IPS DF 4.7 (cell line): ENCODE data around the gene ERI3.

Experiments
- DNase-seq: peaks from one replicate; pipeline ENCODE4 v3.0.0-alpha.2; 2013; ENCODE audit warnings: low spot score; ENCODE audit errors: extremely low read depth

Gene ERI3

DNA sequence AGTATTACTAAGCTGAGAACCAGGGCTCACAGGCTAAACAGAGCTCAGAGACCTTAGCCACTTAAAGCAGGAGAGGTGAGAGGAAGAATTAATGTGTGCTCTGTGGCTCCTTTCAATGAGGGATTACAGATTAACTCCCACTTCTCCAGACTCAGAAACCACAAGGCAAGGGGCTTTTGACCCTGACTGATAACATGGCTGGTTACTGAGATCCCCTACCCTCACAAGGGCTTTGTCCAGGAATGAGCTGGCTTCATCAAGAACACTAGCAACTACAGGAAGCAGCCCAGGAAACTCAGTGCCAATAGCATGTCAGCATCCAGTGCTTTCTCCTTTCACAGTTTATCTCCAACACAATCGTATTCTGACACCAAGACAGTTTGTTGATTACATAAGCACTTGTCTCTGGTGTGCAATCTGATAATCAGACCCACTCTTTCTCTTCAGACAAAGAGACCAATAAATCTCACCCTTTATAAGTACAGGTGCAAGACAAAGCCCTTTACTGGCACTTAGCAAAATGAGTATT, 38.8 kb downstream of the ERI3 start:
- DNase-seq = no peak

DNA sequence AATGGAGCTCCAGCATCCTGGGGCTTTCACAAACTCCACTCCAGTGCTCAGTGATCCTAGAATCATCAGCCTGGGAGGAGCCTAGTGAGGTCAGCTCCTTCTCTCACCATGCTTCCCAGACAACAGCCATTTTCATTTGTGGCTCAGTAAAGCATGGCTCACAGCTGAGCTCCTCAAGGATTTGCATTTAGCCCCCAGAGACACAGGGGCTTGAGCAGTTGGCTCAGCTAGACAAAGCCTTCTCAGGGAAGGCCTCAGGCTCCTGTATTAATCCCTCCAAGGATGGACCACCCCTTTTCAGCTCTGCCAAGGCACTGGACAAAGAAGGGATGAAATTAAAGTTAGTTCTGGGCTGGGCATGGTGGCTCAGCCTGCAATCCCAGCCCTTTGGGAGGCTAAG, 39.5 kb downstream of the ERI3 start:
- no peak for DNase-seq

DNA sequence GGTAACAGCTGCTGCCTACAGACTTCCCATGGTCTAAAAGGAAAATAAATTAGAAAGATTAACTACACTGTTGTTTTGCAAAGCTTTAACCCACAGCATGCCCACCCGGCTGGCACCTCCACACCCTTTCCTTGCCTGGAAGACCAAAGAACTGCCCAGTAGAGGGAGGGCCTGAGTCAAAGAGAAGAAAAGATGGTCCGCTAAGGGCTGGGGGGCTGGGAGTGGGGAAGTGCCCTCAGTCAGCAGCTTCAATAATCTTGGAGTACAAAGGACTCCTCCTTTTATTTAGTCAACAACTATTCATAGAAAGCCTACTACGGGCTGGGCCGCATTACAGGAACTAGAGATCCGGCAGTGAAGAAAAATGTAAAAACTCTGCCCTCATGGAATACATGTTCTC, 40.6 kb downstream of the ERI3 start:
- no peak for DNase-seq

DNA sequence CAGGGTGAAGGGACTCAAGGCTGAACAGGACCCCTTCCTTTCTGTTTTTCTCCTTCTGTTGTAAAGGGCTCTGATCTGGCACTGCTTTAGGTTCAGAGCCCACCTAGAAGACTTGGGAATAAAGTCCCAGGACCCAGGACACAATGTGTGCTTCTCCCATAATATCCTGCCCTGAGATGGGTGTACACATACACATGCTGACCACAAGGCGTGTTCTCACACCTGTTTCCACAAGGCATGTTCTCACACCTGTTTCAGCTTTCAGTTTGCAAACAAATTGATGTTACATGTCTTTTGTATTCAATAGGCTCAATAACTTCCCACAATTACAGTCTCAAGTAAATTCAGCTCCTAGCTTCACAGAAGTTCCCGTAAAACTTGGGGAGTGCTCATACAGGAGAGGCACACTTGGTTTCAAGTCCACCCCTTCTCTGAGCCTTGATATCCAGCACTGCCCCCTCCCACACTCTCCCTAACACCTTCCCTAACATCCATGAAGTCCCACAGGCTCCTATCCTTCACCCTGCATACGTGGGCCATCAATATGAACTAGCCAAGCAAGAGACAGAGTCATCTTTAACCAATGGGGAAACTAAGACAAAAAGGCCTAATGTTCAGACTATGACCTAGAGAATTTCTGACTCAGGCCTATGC, 41.7 kb downstream of the ERI3 start:
- no peak for DNase-seq

DNA sequence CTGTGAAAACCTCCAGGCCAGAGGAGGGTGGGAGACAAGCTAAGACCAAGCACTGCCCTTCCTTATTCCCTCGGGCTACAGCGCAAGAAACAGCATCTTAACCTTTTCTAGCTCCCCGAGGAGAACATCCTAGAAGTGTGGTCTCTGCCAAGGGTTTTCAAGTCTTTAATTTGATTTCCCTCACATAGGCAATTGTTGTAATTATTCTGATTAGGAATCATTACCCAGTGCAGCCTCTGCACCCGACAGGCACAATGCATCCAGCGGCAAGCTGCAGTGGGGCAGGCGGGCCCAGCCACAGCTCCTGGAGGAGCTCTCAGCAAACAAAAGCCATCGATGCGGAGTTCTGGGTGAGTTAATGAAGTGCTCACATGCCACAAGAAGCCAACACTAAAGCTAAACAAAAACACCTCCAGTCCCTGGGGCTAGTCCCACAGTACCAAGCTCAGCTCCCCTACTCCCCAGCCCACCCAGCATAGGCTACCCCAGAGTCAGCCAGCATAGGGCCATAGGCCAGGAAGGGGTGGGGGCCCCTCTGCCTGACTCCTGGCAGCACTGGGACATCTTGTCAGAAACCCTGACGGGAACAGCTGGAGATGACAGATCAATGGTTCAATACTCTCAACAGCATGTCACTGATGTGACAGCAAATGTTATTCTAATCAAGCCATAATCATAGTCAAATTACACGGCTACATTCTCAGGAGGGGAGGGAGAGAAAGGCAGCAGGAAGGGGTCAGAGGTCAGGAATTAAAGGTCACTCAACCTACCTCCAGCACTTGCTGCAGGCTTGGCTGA, 42.5 kb downstream of the ERI3 start:
- DNase-seq = no peak

DNA sequence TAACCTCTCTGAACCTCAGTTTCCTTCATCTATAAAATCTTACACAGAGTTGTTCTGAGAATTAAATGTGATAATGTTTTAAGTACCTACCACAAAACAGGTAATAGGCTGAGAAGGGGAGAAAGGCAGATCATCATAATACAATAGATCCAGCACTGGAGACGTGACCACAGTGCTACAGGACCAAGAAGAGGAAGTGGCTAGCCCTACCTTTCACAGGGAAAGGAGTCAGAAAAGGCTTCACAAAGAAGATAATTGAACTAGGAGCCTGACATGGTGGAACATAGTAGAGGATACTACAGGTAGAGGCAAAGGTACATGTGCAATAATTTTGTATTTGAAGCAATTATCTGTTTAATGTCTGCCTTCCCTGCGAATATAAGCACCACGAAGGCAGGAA, 45.1 kb downstream of the ERI3 start:
- DNase-seq = no peak

DNA sequence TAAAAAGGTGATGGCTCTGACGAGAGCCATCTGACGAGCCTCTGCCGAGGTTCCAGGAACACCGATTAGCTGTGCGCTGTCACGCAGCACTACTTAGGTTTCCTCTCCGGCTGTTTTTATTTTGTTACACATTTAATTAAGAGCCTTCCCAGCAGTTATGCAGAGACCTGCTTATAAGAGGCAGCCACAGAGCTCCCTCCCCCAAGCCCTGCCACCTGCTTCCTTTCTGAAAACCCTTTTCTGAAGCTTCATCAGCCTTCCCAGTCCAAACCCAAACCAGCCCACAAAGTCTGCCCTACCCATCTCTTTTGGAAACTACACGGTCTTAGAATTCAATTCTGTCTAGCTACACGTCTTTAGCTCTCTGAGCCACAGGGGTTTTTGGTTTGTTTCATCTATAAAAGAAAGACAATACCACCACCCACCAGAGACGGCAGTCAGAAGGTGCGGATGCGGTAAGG, 49.1 kb downstream of the ERI3 start:
- no peak for DNase-seq

DNA sequence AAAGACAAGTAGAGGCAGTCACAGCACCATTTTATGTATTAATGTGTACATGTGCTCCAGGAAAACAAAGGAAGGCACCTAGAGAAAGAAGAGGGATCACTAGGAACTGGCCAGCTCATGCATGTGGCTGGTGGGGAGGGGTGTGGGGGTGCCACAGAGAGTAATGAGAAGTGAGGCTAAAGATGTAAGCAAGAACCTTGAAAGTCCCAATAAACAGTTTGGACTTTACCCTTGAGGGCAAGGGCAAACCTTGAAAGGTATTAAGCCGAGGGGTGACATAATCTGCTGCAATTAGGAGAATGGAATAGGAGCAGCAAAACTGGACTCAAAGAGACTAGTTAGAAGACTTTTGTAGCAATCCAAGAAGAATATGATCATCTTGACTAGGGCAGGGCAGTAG, 51.5 kb downstream of the ERI3 start:
- no peak for DNase-seq

DNA sequence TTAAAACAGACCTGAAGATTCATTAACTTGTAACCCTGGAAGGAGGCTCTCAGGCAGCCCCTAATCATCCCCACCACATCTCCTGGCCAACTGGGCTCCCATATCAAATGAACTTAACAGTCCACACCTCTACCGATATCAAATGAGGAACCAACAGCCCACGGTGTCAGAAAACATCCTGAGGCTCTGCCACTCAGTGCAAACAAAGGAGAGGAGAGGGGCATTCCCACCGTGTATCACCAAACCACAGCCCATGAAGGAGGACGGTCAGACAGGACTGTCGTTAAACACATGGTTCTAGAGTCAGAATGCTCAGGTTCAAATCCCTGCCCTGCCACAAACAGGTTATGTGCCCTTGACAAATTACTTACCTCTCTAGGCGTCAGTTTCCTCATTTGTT, 52.5 kb downstream of the ERI3 start:
- no peak for DNase-seq

DNA sequence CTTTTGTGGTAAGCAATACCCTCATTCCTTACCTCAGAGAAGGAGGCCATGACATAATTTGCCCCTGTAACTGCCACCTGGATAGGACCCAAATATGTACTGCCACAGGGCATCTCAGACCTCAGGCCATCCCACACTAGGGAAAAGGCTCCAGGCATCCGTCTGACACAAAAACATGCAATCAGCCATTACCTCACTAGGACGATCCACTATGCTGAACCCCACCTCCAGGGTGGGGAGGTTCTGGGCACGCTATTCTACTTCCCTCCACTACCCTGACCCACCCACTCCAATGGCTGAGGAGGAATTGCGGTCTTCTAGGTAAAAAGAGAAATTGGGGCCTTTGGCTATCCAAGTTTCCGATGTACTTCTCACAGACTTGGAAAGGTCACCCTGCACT, 53.6 kb downstream of the ERI3 start:
- DNase-seq = no peak

DNA sequence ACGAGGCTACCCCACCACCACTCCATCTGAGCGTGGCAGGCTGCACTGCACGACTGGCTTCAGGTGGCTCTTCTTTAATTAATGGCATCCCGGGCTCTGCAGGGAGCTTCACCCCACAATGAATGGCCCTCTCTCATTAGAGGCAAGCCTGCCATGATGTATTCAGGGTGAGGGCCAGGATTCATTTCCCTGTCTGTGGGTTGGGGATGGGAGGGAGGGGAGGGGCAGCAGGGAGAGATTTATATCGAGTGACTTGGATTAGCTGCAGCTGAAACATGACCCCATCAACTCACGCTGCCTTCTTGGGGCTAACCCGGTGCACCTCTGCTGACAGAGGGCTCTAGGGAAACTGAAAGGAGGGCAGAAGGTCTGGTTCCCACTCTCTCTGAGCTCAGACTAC, 54.2 kb downstream of the ERI3 start:
- no peak for DNase-seq

DNA sequence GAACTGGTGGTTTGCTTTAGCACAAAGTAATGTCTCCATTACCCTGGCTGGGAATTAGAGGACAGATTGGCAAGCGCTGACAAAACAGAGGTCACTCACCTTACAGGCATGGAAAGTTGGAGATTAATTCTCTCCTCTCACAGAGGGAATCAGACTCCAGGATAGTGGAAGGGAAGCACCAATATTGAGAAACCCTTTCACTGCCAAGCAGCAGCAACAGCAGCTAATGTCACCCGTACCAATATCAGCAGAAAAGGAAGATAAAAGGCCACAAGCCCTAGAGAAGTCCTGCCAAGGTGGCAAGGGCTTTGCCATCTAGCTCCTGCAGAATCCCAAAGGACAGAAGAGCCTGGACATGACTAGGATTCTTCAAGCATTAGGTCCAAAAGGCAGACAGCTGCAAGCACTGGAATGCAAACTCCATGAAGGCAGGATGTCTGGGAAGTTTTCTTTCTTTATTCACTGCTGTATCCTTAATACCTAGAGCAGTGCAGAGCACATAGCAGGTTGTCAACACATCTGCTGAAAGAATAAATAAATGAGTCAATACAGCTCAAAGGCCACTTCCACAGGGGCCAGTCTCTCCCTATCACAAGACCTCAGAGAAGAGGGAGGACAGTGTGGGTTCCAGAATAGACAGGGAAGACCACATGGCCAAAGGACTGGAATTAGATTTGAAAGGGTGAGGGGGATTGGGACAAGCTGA, 57.2 kb downstream of the ERI3 start:
- no peak for DNase-seq

DNA sequence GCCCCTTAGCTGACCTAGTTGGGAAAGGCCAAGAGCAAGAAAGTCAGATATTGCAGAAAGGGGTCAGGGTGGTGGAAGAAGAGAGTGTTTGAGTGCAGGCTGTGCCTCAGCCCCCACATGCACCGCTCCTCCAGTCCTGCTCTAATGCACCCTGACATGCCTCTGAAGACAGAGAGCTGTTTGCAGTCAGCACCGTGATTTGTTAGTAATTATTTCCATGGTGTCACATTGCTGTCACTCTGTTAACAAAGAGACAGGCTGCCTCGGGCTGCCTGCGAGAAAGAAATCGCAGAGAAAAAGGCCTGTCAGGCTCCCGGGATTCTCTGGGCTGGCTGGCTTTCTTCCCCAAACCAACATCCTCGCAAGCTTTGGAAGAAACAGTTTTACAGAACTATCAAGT, 58.3 kb downstream of the ERI3 start:
- DNase-seq = no peak

DNA sequence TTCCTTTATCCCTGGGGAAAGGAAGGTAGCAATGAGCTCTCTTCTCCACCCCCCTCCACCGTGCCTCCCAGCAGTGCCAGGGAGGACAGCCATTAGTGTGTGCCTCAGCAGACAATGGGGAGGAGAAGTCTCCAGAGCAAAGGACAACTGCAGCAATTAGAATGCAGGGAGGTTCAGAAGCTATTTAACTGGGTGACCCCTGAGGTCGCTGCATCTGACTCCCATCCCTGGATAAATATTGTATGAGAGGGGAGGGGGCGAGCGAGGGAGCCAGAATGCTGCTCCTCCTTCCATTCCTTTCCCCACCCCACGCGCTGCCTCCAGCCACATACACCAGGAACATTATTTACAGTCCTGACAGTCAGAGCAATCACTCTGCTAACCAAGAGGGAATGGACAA, 59.0 kb downstream of the ERI3 start:
- no peak for DNase-seq

DNA sequence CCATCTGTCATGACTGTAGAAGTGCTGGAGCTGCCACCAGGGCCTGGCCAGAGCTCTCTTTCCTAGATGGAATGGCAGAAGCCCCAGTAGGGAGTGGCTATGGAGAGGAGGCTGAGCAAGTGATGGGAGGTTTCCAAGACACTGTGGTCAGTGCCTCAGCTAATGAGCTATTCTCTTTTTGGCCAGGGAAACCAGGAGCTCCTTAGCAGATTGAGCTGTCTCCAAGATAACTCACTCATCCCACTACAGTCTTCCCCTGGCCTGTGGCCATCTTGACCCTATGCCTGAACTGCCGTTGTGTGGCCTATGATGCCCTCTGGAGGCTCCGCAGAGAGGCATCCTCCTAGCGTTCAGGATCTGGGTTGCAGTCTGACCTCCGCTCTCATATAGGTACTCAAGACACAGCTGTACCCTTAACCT, 60.5 kb downstream of the ERI3 start:
- no peak for DNase-seq

DNA sequence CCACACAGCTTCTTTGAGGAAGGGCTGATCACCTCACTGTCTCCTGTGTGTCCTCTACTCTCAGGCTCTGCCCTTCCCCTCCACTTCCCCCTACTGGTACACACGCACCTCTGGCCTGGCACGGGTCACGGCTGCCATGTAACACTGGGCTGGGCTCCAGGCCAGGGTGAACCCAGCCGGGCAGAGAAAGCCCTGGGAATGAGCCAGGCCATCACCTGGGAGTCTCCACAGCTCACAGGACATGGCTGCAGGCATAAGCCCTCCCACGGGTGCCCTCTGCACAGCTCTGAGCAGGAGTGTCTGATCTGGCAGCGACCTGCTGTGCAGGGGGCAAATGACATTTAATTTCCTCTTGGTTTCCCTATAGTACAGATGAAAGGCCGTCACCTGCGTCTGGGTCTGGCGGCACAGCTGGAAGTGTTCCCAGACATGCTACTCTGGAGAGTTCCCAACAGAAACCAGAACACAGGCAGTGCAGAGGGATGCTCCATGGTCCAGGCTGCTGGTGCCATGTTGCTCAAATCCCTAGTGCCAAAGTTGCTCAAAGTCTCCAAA, 61.2 kb downstream of the ERI3 start:
- no peak for DNase-seq

DNA sequence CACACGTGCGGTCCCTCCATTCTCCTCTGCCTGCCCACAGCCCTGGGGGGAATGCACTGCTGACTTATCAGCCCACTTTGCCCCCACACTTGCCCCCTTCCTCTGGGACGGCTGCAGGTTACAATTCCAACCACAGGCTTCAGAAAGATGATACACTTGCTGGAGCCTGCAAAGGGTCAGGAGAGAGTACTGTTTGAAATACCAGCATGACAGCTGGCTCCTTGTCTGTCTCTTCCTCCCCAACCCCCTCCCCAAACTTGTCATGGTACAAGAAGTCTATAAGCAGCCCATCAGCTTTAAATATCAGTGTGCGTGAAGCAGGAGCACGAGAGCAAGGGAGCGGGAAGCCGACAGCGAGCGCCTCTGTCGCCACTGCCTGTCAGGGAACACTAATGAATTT, 62.4 kb downstream of the ERI3 start:
- DNase-seq = no peak

DNA sequence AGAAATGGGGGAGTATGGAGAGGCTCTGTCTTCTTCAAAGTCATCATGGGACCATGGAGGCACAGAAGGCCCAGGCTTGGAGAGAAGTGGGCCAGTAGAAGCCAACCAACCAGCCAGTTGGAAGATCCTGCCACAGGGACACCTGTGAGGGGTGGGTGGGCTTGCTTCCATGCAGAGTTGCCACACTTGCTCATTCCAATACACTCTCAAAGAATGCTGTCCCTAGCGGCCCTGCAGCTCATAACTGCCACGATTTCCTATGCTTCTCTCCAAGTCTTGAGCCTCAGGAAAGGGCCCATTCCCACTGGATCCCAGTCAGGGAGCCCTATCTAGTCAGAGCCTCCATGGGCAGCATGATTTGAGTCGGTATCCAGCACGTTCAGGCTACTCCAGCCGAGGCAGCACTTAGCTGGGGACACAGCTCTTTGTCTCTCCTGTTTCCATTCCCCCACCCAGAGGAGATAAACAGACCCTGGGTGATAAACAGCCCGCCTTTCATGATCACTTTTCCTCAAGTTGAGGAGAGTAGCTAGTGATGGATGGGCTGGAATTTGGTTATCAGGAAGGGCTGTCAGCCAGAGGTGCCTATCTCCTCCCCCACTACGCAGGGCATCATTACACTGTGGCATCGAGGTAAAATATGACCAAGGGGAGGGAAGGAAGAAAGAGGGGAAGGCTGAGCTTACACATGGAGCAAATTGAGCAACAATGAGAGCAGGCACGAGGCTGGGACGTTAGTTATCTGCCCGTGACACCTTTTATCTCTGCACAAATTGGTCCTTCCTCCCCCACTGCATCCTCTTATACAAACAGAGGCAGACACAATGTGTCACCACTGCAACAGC, 64.6 kb downstream of the ERI3 start:
- no peak for DNase-seq

DNA sequence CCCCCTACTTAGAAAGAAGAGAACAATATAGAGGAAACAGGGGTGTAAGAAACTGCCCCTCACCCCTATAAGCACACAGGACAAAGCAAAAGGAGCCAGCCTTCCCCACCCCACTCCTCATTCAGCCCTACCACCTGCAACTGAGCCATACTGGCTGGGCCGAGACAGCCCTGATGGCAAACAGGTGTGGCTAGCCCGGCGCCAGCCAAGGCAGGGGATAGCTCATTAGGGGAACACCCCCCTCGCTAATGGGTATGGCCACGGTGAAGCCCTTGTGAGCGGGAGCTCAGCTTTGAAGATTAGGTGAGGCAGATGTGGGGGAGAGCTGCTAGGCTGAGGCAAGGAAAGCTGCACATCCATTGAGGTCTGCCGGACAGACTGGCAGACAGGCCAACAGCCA, 65.5 kb downstream of the ERI3 start:
- no peak for DNase-seq

DNA sequence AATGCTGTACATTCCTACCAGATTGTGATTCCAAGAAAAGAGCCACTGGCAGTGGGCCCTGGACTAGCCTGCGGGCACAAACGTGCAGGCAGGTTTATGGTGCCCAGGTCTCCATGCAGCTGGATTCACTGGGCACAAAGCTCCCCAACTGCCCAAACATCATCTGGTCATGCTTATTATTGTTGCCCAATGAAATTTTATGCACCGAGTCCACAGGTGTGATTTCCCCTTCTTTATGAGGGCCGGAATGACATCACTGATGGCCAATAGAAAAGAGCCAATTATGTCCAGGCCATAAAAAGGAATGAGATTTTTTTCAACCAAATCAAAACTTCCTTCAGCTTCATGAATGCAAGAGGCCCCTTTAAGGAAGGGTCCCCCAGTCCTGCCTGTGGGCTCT, 66.2 kb downstream of the ERI3 start:
- no peak for DNase-seq

DNA sequence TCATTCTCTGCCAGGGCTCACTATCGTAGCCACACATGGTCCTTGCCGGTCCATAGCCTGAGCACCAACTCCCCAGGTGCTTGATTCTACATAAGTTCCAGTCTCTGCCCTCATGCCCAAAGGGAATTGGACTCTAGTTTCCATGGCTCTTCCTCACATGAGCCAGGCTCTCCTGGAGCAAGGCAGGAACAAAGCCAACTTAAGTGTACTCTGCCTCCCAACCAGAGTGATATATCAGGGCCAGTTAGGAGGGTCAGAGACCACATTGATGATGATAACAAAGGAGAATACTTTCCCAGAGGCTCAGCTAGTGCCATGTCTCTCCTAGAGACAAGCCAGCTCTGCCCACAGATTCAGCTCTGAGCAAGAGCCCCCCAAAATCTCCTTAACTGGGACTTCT, 70.9 kb downstream of the ERI3 start:
- DNase-seq = no peak
